GM23338 (cell line): ENCODE results near the gene SHISA9. TPM values are rescaled to one million over a fixed set of nuclear protein-coding genes. Genes with fewer than 3 reads are reported as not detected.

Experiments
- ATAC-seq: fragments of 200-7000 bp; cut with Tn5 transposase; 3 replicates; pipeline ENCODE4 v1.9.1; 2020
- DNase-seq: peaks from one replicate; pipeline ENCODE4 v3.0.0-alpha.2; 2015; ENCODE audit warnings: low spot score
- H2AFZ ChIP-seq: fragments of 200-600 bp; sonication (generic); 2 replicates; pipeline ENCODE4 v1.8.0; 2016; ENCODE audit warnings: antibody characterized with exemption, mild to moderate bottlenecking, moderate library complexity
- H3F3A ChIP-seq: fragments of 200-600 bp; sonication (generic); replicated peaks from 2 replicates; pipeline ENCODE4 v1.8.0; 2017; ENCODE audit warnings: antibody characterized with exemption, mixed run types, low read depth
- H3K27ac ChIP-seq: fragments of 200-600 bp; sonication (generic); 2 replicates; pipeline ENCODE4 v1.6.1; 2016; ENCODE audit warnings: low read depth
- H3K27me3 ChIP-seq: fragments of 200-600 bp; sonication (generic); 2 replicates; pipeline ENCODE4 v1.8.0; 2016; ENCODE audit warnings: mild to moderate bottlenecking, mixed run types, moderate library complexity; ENCODE audit not compliant: insufficient read depth
- H3K36me3 ChIP-seq: fragments of 200-600 bp; sonication (generic); 2 replicates; pipeline ENCODE4 v1.8.0; 2016; ENCODE audit warnings: mild to moderate bottlenecking; ENCODE audit not compliant: insufficient read depth
- H3K4me1 ChIP-seq: fragments of 200-600 bp; sonication (generic); 2 replicates; pipeline ENCODE4 v1.8.0; 2016; ENCODE audit warnings: mild to moderate bottlenecking, moderate library complexity; ENCODE audit not compliant: insufficient read depth
- H3K4me2 ChIP-seq: fragments of 200-600 bp; sonication (generic); 2 replicates; pipeline ENCODE4 v1.7.1; 2017; ENCODE audit warnings: mixed run types
- H3K4me3 ChIP-seq: fragments of 200-600 bp; sonication (generic); 2 replicates; pipeline ENCODE4 v1.6.1; 2016; ENCODE audit warnings: mixed run types
- H3K79me2 ChIP-seq: fragments of 200-600 bp; sonication (generic); replicated peaks from 2 replicates; pipeline ENCODE4 v1.8.0; 2017; ENCODE audit warnings: mild to moderate bottlenecking; ENCODE audit not compliant: insufficient read depth
- H3K9me2 ChIP-seq: fragments of 200-600 bp; sonication (generic); 2 replicates; pipeline ENCODE4 v1.8.0; 2017; ENCODE audit not compliant: insufficient read depth
- H4K20me1 ChIP-seq: fragments of 200-600 bp; sonication (generic); replicated peaks from 2 replicates; pipeline ENCODE4 v1.8.0; 2017; ENCODE audit warnings: mild to moderate bottlenecking; ENCODE audit not compliant: insufficient read depth
- H3K27ac Mint-ChIP-seq: 2 replicates; pipeline ENCODE4 v1.8.0; 2020; ENCODE audit warnings: inconsistent platforms, mild to moderate bottlenecking, moderate library complexity, mixed read lengths
- H3K27me3 Mint-ChIP-seq: 3 replicates; pipeline ENCODE4 v1.8.0; 2022; ENCODE audit warnings: low read depth, mild to moderate bottlenecking, moderate library complexity, mixed read lengths, inconsistent platforms; ENCODE audit not compliant: insufficient read depth, poor library complexity
- H3K36me3 Mint-ChIP-seq: 3 replicates; pipeline ENCODE4 v1.8.0; 2021; ENCODE audit warnings: low read depth, mild to moderate bottlenecking, inconsistent platforms, moderate library complexity, mixed read lengths
- H3K4me1 Mint-ChIP-seq: 3 replicates; pipeline ENCODE4 v1.8.0; 2020; ENCODE audit warnings: mild to moderate bottlenecking, inconsistent platforms, mixed read lengths
- H3K4me3 Mint-ChIP-seq: 3 replicates; pipeline ENCODE4 v1.8.0; 2021; ENCODE audit warnings: moderate library complexity, mild to moderate bottlenecking, inconsistent platforms, mixed read lengths
- H3K9me3 Mint-ChIP-seq: 3 replicates; pipeline ENCODE4 v1.8.0; 2020; ENCODE audit warnings: moderate library complexity, mild to moderate bottlenecking, inconsistent platforms, mixed read lengths
- CREB1 ChIP-seq: fragments of 250-450 bp; sonication (Bioruptor Pico); IDR thresholded peaks from 2 replicates; pipeline ENCODE4 v1.5.0; 2020; ENCODE audit warnings: low read depth, mild to moderate bottlenecking, moderate library complexity
- CTCF ChIP-seq, 2 experiments: fragments of 200-600 bp in 1 of 2; sonication (generic) in 1 of 2; conservative IDR thresholded peaks; 2 replicates each; pipeline versions ENCODE4 v1.5.1 to v1.6.1; 2016 to 2017; ENCODE audit warnings: antibody characterized with exemption in 2 of 2, low read depth in 2 of 2, mild to moderate bottlenecking in 2 of 2, moderate library complexity in 1 of 2
- ETS1 ChIP-seq: IDR thresholded peaks from 2 replicates; pipeline ENCODE4 v1.6.1; 2016; ENCODE audit warnings: antibody characterized with exemption
- EZH2 ChIP-seq: fragments of 200-600 bp; sonication (generic); IDR thresholded peaks from one replicate; pipeline ENCODE4 v1.8.0; 2017; ENCODE audit warnings: antibody characterized with exemption, mild to moderate bottlenecking, low read depth; ENCODE audit not compliant: unreplicated experiment
- EZH2phosphoT487 ChIP-seq: fragments of 200-600 bp; sonication (generic); IDR thresholded peaks from one replicate; pipeline ENCODE4 v1.8.1; 2018; ENCODE audit warnings: antibody characterized with exemption; ENCODE audit not compliant: unreplicated experiment
- JUNB ChIP-seq: IDR thresholded peaks from one replicate; pipeline ENCODE4 v1.6.1; 2016; ENCODE audit warnings: antibody characterized with exemption; ENCODE audit not compliant: unreplicated experiment
- NANOG ChIP-seq: IDR thresholded peaks from 2 replicates; pipeline ENCODE4 v1.6.1; 2016; ENCODE audit warnings: antibody characterized with exemption, borderline replicate concordance
- POLR2AphosphoS5 ChIP-seq: IDR thresholded peaks from 2 replicates; pipeline ENCODE4 v1.6.1; 2016; ENCODE audit warnings: antibody characterized with exemption, low read depth
- REST ChIP-seq: IDR thresholded peaks from one replicate; pipeline ENCODE4 v1.6.1; 2018; ENCODE audit warnings: antibody characterized with exemption; ENCODE audit not compliant: unreplicated experiment
- STAT1 ChIP-seq: IDR thresholded peaks from one replicate; pipeline ENCODE4 v1.6.1; 2016; ENCODE audit warnings: antibody characterized with exemption; ENCODE audit not compliant: unreplicated experiment
- ZNF331 ChIP-seq: fragments of 250-450 bp; sonication (Bioruptor Pico); IDR thresholded peaks from 2 replicates; pipeline ENCODE4 v1.5.0; 2020; ENCODE audit warnings: low read depth, mild to moderate bottlenecking, moderate library complexity
- ZNF462 ChIP-seq: fragments of 250-450 bp; sonication (Bioruptor Pico); IDR thresholded peaks from 2 replicates; pipeline ENCODE4 v1.5.0; 2020; ENCODE audit warnings: mild to moderate bottlenecking, moderate library complexity
- polyA plus RNA-seq: library from polyadenylated mRNA; unstranded; fragments of >200 nt; fragmentation: Nextera tagmentation; extraction: Ambion mirVana; gene quantifications from 2 replicates; pipeline ENCODE4 v1.2.1, GENCODE V29; 2016
- total RNA-seq: library from RNA; depleted of rRNA; stranded (reverse); fragments of >200 nt; shearing (Covaris generic); gene quantifications from 2 replicates; pipeline ENCODE4 v1.2.3, GENCODE V29; 2014

The SHISA9 gene
- total and polyA plus RNA-seq, 2 experiments from 2014 or later: 10.4 to 45.6 TPM

- no peak for TF ChIP-seq POLR2AphosphoS5
These were observed 33.2 kb upstream of the SHISA9 start (continued) for GRCh38 chr16:12868169-12868568.

- Mint-ChIP-seq H3K27ac (no peak overlapping the region), H3K9me3 (0 out of 3 replicates have a peak, but pooled peaks cover 3% of the 10 kb centered on the region), H3K27me3 (peaks cover 2% of the 10 kb centered on the region), H3K36me3 (no peaks in the 10 kb centered on the region), H3K4me1 (no peaks in the 10 kb centered on the region), H3K4me3 (no peak overlapping the region)
- peaks cover 4% of the 10 kb centered on the region; the same call in 1 of the 2 replicates for H3K4me1 ChIP-seq
- no peaks in the 10 kb centered on the region for H3F3A ChIP-seq
- no peaks in the 10 kb centered on the region; the same call in 1 of the 2 replicates for H3K36me3 ChIP-seq
- H3K27ac ChIP-seq: no peak overlapping the region
- ATAC-seq (no peak), DNase-seq (no peak)
- H3K4me3 ChIP-seq: no peak overlapping the region
- no peak overlapping the region for H2AFZ ChIP-seq
- no peaks in the 10 kb centered on the region for H4K20me1 ChIP-seq
- no peaks in the 10 kb centered on the region for H3K79me2 ChIP-seq
- H3K4me2 ChIP-seq: no peak overlapping the region
- H3K9me2 ChIP-seq: 0 out of 2 replicates have a peak, but pooled peaks cover 6% of the 10 kb centered on the region
- TF ChIP-seq STAT1 (no peak), ZNF462 (CRISPR knock-in tag) (no peak), JUNB (no peak), EZH2phosphoT487 (no peak), CREB1 (CRISPR knock-in tag) (no peak), EZH2 (no peak), REST (no peak), NANOG (no peak), ZNF331 (CRISPR knock-in tag) (no peak), CTCF (conservative IDR thresholded peaks at IDR 0.05; ENCODE audit: low read depth in 2 of 2) (no peak), ETS1 (no peak)
- no peaks in the 10 kb centered on the region for H3K27me3 ChIP-seq
These were observed 32.6 kb upstream of the SHISA9 start for GRCh38 chr16:12868788-12869187.
